ENCODE results near the gene SUGP2. TPM values are rescaled to one million over a fixed set of nuclear protein-coding genes. Genes with fewer than 3 reads are reported as not detected.
A peak's percentile ranks its signal among the peaks of the same experiment; 100 is the strongest.

SUGP2 gene
- total RNA-seq, 1 donor from 2014 or later = 68.5 TPM

DNA sequence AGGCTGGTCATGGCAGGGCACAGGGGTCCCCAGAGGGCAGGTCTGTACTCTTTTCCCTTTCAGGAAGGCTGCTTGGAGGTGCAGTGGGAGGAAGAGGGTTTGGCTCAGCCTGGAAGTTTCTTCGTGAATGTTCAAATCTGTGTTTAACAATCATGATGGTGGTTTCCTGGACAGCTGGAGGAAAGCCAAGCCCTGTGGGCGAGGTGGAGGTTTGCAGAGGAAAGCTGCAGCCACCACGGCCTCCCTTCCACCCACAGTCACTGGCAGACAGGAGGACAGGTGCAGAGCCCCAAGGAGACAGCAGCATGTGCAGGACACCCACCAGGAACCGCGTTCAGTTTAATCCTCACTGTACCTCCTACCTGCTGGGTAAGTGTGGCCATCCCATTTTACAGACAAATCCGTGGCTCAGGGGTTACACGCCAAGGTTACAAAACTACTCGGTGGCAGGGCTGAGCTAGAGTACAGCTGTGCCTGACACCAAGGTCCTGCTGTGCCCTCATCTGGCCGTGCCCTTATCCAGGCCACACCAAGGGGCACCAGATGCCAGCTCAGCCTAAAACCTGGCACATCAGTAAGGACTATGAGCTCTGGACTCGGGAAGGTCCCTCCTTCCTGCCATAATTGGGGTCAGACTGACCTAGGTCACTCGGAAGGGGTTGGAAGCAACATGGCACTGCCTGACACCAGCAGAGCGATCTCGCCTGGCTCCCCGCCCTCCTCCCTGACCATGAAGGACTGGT, 34.1 kb downstream of the SUGP2 start:
- ATAC-seq (no peak), DNase-seq (ENCODE audit: missing footprints) (no peak)
- intact Hi-C loops (cut with DNase I) = no loop called here

DNA sequence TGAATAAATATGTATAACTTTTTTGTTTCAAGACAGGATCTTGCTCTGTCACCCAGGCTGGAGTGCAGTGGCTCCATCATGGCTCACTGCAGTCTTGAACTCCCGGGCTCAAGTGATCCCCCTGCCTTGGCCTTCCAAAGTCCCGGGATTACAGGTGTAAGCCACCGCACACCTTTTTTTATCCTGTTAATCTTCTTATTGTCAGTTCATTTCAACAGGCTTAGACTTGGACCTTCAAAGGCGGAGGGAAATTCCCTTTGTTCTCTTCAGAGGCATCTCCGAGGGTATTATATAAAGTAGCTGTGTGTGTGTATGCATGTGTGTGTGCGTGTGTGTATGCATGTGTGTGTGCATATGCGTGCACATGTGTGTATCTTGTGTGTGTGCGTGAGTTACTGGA, 35.0 kb downstream of the SUGP2 start:
- DNase-seq (ENCODE audit: missing footprints) (no peak), ATAC-seq (no peak)
- intact Hi-C loops (cut with DNase I) = no loop called here

DNA sequence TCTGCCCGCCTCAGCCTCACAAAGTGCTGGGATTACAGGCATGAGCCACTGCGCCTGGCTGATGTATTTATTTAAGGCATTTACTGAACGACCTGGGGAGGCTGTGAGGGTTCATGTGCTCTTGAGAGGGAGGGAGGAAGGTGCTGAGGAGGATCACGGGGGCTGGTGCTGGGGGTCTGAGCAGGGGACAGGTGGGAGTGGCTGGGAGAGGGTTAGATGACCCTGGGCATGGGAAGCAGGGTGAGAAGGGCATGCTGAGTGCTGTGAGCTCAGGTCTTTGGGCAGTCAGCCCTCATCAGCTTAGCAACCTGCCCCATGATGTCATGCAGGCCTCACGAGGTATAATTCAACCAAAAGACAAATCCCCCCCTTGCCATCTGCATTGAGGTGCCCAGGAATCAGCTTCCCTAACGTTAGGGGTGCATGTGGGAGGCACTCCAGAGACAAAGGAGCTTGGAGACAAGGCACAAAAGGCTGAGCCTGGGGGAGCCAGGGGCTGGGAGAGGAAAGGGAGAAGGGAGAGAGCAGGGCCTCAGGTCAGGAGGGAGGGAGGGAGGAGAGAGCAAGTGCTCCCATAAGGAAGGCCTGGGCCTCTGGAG, 36.4 kb downstream of the SUGP2 start:
- intact Hi-C loops (cut with DNase I) = no loop called here
- DNase-seq (ENCODE audit: missing footprints) (no peak), ATAC-seq (no peak)

DNA sequence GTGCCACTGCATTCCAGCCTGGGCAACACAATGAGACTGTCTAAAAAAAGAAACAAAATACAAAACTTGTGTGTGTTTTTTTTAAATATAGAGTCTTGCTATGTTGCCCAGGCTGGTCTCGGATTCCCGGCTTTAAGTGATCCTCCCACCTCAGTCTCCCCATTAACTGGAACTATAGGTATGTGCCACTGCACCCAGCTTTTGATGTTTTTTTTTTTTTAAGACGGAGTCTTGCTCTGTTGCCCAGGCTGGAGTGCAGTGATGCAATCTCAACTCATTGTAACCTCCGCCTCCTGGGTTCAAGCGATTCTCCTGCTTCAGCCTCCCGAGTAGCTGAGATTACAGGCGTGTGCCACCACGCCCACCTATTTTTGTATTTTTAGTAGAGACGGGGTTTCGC, 37.0 kb downstream of the SUGP2 start:
- intact Hi-C loops (cut with DNase I) = no loop called here
- no peak for DNase-seq (ENCODE audit: missing footprints)
- ATAC-seq = no peak

DNA sequence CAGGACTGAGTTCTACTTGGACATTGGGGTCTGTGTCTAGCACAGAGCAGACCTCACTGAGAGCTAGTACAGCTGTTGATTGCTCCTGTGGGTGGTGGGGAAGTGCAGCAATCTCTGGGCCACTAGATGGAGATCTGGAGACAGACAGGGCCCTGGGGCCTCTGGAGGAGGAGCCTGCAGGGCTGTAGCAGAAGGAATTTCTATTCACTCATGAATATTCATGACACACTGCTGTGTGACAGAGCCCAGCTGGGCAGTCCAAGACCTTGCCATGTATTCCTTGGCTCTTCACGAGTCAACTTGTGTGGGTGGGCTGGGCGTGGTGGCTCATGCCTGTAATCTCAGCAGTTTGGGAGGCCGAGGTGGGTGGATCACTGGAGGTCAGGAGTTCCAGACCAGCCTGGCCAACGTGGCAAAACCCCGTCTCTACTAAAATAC, 37.5 kb downstream of the SUGP2 start:
- intact Hi-C loops (cut with DNase I) = no loop called here
- DNase-seq (ENCODE audit: missing footprints) (peak; percentile 84), ATAC-seq (peak; percentile 76)

DNA sequence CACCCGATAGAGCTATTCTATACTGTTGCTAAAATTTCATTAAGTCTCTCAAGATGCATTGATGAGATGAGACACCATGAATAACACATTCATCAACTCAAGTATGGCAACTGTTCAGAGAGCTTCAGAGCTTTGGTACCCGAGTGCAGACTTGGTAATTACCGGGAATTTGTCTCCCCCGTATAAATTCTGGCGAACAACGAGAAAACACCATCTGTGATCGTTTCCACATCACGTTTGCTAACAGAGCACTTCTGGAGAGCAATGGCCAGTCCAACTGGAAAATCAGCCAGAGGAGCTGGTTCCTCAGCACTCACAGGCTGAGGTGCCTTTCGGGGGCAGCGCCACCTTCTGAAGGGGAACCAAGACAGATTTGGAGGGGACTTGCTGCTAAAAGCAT, 40.2 kb downstream of the SUGP2 start:
- intact Hi-C loops (cut with DNase I) = no loop called here
- no peak for DNase-seq (ENCODE audit: missing footprints)
- ATAC-seq = no peak

DNA sequence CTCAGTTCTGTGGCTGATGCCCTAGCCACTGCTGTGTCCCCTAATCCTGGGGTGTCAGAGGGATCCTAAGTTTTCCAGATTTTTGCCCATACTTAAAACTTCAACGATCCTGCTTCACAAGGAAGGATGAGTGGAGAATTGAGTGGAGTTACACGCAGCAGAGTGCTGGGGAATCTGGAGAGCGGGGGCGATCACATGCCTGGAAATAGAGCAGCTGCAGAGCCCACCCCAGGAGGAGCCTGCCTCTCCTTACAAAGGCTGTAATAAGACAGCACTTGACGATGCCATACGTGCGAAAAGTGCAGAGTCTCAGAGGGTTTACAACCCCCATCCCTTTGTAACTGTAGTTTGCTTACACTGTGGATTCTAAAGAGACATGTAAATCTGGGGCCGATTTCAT, 40.6 kb downstream of the SUGP2 start:
- intact Hi-C loops (cut with DNase I) = no loop called here
- ATAC-seq (no peak), DNase-seq (ENCODE audit: missing footprints) (no peak)

DNA sequence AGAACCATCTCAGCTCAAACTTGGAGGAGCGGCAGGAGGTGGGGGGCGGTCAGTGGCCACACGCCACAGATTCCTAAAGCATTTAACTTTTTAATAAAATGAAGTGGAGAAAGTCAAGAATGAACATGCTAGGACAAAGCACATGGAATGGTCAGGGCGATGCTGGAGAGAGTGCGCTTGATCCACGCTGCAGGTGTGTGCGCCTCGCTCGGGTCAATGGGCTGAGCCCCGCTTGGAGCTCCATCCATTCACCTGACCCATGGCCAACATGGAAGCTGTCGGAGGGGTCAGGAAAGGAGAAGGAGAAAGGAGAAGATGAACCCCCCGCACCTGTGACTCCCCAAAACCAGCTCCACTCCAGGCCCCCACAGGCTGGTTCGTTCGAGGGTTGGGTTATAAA, 41.8 kb downstream of the SUGP2 start:
- intact Hi-C loops (cut with DNase I) = no loop called here
- DNase-seq (ENCODE audit: missing footprints) (no peak), ATAC-seq (no peak)

DNA sequence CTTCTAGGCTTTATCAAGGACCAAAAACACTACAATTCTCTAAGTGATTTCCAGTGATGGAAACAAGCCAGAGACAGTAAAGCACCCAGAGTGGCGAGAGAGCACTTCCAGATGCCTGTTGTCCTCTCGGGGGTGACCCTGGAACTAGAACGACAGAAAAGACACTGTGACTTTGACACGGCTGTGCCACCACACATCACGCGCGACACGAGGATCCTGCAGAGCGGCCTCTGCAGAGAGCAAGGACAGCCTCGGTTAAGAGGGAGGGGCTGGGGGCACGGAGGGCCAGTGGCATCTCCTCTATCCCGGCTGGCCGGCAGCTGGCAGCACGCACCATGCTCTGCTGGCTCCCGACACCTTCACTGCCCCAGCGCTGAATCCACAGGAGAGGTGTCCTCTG, 42.3 kb downstream of the SUGP2 start:
- intact Hi-C loops (cut with DNase I) = no loop called here
- no peak for DNase-seq (ENCODE audit: missing footprints)
- peak; percentile 42 for ATAC-seq

DNA sequence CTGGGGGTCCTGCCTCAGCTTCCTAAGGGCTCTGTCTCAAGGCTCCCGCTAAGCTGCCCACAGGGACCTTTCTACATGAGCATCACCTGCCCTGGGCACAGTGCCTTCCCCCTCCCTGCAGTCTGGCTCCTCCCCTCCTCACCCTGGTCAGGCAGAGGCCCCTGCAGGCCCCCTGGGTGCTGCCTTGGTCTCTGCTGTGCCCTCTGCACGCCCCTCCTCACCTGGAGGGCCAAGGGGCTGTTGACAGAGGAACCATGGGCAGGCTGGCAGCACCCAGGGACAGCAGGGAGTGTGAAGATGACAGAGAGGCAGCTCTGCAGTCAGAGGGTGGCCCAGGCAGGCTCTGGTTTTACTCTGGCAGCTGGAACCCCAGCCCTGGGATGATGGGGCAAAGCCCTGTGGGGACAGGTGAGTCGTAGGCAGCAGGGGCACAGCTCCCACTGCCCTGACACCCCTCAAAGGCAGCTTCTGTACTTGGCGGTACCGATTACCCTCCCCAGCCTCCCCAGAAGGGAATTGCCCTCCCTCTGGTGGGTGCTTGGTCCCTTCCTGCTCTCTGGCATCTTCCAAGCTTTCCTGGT, 43.1 kb downstream of the SUGP2 start:
- no peak for DNase-seq (ENCODE audit: missing footprints)
- ATAC-seq = no peak
- intact Hi-C loops (cut with DNase I) = no loop called here

DNA sequence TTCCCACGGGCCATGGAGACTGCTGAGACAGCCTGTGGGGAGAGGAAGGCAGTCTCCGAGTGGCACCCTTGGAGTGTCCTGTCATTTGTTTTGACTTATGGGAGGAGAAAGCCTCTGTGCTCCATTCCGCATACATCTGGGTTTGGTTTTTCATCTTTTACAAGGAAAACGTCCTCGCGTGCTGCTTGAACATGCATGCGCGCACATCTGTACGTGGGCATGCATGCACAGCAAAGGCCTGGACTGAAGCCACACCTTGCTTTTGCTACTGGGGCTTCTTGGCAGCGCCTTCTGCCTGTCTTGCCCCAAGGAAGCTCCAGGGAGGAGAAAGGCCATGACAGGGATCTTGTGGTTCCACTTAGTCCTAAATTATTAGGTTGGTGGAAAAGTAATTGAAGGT, 44.0 kb downstream of the SUGP2 start:
- ATAC-seq (no peak), DNase-seq (ENCODE audit: missing footprints) (no peak)
- intact Hi-C loops (cut with DNase I) = loop anchor here (10.0 kb wide), 1 partner anchor 95 kb away; the partner anchor contains the start of gene CERS1

DNA sequence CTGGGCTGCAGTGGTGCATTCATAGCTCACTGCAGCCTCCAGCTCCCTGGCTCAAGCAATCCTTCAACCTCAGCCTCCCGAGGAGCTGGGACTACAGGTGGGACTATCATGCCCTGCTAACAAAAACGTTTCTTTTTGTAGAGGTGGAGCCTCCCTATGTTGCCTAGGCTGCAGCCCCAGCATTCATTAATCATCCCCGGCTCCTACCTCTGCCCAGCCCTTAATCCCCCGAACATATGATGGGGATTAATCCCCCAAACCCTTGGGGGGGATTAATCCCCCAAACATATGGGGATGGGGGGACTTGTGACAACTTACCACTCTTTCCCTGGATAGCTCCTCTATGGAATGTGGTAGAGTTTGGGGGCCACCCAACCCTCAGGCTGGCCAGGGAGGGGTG, 45.9 kb downstream of the SUGP2 start:
- ATAC-seq = no peak
- intact Hi-C loops (cut with DNase I) = loop anchor here (10.0 kb wide), 1 partner anchor 93 kb away; the partner anchor contains the start of gene CERS1
- DNase-seq (ENCODE audit: missing footprints) = no peak

DNA sequence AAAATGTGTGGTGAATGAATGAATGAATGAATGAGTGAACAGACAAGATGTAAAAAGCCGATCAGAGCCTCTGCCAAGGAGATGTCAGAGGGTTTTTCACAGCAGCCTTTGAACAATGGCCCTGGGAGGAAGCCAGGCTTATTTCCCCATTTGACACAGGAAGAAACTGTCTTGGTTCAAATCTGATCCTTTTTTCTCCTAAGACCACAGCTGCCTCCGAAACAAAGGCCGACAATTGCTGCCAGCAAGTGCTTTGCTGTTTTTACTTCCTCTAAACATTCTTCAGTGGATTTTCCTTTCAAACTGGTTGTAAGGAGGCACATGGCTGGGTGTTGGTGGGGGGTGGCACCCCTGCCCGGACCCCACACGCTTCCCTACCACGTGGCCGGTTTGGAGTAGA, 48.1 kb downstream of the SUGP2 start:
- peak; percentile 45 for DNase-seq (ENCODE audit: missing footprints)
- intact Hi-C loops (cut with DNase I) = loop anchor here (10.0 kb wide), 1 partner anchor 90 kb away; the partner anchor contains the start of gene CERS1
- ATAC-seq = no peak

DNA sequence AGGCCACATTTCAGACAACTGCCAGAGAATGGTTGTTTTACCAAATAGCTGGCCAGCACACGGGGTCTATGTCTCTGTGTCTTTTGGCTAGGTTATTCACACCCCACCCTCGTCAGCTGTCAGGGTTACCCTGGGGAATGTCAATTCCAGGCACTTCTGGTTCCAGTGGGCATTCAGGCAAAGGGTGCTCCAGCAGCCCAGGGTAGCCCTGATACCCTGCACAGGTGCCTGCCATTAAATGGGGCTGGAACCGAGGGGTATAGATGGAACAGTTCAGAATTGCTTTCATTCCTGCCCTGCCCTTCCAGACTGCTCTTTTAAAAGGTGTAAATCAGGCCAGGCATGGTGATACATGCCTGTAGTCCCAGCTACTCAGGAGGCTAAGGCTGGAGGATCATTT, 49.1 kb downstream of the SUGP2 start:
- intact Hi-C loops (cut with DNase I) = loop anchor here (10.0 kb wide), 1 partner anchor 89 kb away; the partner anchor contains the start of gene CERS1

DNA sequence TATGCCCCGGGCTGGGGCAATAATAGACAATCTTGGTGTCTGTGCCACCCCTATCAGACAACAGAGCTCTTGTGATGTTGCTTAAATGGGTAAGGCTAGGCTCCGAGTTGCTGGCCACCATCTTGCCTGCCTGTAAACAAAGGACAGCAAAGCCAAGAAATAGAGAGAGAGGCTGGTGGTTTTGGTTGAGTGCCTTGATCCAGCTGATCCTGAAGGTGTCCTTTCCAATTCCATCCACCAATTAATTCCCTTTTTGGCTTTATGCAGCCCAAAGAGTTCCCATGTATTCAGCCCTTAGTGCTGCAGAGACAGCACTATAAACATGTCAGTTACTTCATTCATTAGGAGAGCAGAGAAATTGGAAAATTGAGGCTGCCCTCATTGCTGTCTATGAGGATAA, 50.6 kb downstream of the SUGP2 start:
- intact Hi-C loops (cut with DNase I) = loop anchor here (10.0 kb wide), 1 partner anchor 88 kb away; the partner anchor contains the start of gene CERS1
- DNase-seq (ENCODE audit: missing footprints) (no peak), ATAC-seq (no peak)

More for the DNA sequence above, 49.1 kb downstream of the SUGP2 start:
- no peak for DNase-seq (ENCODE audit: missing footprints)
- no peak for ATAC-seq

DNA sequence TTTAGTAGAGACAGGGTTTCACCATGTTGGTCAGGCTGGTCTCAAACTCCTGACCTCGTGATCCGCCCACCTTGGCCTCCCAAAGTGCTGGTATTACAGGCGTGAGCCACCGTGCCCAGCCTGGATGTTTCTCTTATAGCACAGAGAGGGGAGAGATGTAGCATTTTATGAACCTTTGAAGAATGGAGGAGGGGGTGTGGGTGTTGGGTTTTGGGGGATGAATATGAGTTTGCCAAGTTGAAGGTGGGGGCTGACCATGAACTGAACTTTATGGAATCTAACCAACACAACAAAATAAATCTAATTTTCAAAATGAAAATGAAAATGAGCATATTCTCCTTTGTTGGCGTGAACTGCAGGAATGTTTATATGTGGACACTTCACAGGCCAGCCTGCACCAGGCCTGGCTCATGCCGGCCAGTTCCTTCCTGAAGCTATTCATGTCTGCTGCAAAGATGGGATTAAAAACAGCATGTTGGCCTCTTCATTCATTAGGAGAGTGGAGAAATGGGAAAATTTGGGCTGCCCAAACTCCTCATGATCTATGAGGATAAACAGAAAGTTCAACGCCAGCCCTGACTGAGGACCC, 52.8 kb downstream of the SUGP2 start:
- ATAC-seq (no peak), DNase-seq (ENCODE audit: missing footprints) (peak; percentile 17)
- intact Hi-C loops (cut with DNase I) = loop anchor here (10.0 kb wide), 1 partner anchor 86 kb away; the partner anchor contains the start of gene CERS1

DNA sequence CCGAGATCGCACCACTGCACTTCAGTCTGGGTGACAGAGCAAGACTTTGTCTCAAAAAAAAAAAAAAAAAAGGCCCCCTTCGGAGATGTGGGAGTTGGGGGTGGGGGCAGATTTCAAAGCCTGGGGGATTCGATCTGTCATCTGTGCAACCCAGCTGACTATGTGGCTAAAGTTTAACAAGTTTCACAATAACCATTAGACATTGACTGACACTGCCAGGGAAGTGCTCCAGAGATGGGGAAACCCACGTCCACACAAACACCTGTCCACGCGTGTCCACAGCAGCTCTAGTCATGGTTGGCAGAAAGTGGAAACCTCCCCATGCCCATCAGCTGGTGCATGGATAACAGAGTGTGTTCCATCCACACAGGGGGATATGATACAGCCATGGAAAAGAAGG, 54.7 kb downstream of the SUGP2 start:
- intact Hi-C loops (cut with DNase I) = no loop called here
- no peak for DNase-seq (ENCODE audit: missing footprints)
- ATAC-seq = no peak

DNA sequence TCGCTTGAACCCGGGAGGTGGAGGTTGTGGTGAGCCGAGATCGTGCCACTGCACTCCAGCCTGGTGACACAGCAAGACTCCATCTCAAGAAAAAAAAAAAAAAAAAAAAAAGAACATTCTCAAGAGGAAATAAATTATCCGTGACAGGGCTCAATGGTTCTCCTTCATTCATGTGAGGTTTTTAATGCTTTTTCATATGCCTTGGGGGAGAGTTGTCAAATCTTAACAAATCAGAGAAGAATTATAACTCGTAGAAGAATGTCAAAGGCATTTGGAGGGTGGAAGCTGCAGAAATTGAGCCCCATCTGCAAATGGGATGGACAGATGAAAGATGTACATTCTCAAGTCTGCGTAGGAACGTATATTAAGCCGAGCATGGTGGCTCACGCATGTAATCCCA, 57.4 kb downstream of the SUGP2 start:
- ATAC-seq (no peak), DNase-seq (ENCODE audit: missing footprints) (no peak)
- intact Hi-C loops (cut with DNase I) = no loop called here

DNA sequence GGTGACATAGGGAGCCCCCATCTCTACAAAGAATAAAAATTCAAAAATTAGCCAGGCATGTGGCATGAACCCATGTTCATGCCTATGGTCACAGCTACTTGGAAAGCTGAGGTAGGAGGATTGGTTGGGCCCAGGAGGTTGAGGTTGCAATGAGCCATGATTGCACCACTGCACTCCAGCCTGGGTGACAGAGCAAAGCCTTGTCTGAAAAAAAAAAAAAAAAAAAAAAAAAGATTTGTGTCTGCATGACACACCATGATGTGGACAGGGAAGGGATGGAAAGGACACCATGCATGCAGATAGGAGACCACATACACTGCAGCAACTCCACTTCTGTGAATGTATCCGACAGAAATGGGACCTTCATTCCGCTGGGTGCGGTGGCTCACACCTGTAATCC, 58.3 kb downstream of the SUGP2 start:
- ATAC-seq (no peak), DNase-seq (ENCODE audit: missing footprints) (no peak)
- intact Hi-C loops (cut with DNase I) = no loop called here

DNA sequence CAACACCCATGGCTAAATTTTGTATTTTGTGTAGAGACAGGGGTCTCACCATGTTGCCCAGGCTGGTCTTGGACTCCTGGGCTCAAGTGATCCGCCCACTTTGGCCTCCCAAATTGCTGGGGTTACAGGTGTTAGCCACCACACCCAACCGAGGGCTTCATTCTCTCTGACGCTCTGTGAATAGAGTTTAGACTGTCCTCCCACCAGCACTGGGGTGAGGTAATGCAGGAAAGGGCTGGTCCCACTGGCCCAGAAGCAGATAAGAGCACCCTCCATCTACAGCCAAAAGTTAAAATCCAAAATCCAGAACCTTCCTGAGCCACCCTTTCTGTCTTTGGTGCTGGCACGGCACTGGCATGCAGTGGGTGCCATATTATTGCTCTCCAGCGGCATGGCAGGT, 60.5 kb downstream of the SUGP2 start:
- ATAC-seq (peak; percentile 19), DNase-seq (ENCODE audit: missing footprints) (no peak)
- intact Hi-C loops (cut with DNase I) = no loop called here

All from Right ventricle myocardium inferior (tissue), 1 donor.